ENCODE measurements around the gene HYAL1.

Gene HYAL1

GRCh38 chr3:50251220-50251619, 52.2 kb downstream of the HYAL1 start:
- H3K4me1 Mint-ChIP-seq, result peaks cover 35% of the 10 kb centered on the region
- no peaks in the 10 kb centered on the region for H3K27me3 Mint-ChIP-seq
- DNase-seq (ENCODE audit: low spot score in 2 of 2) (no peak), ATAC-seq (ENCODE audit: low read depth) (no peak)
- peaks cover 7% of the 10 kb centered on the region for H3K36me3 Mint-ChIP-seq
- no peak overlapping the region for H3K27ac Mint-ChIP-seq
- no peak overlapping the region for H3K4me3 Mint-ChIP-seq
- H3K9me3 Mint-ChIP-seq, result no peaks in the 10 kb centered on the region

- no peak for ATAC-seq (ENCODE audit: low read depth)
- H3K4me1 Mint-ChIP-seq, result peaks cover 37% of the 10 kb centered on the region
- H3K9me3 Mint-ChIP-seq, result no peaks in the 10 kb centered on the region
- no peaks in the 10 kb centered on the region for H3K27me3 Mint-ChIP-seq
- no peak overlapping the region for H3K27ac Mint-ChIP-seq
- peaks cover 7% of the 10 kb centered on the region for H3K36me3 Mint-ChIP-seq
- no peak overlapping the region for H3K4me3 Mint-ChIP-seq
- no peak for DNase-seq (ENCODE audit: low spot score in 2 of 2)
Observed at GRCh38 chr3:50250514-50250913, 52.9 kb downstream of the HYAL1 start.
